ENCODE data around the gene LMTK2. TPM values are rescaled to one million over a fixed set of nuclear protein-coding genes. Genes with fewer than 3 reads are reported as not detected.

The LMTK2 gene
- total RNA-seq, 1 experiment from 2014 or later = 37.1 TPM

GRCh38 chr7:98194186-98194585, 87.5 kb downstream of the LMTK2 start:
- Histone ChIP-seq H3K27me3 (ENCODE audit: insufficient read depth, low read depth) (no peaks in the 10 kb centered on the region), H3K4me2 (no peak overlapping the region), H3K36me3 (ENCODE audit: low read depth) (peaks cover 13% of the 10 kb centered on the region; the same call in 1 of the 2 replicates), H4K20me1 (ENCODE audit: insufficient read depth) (peaks cover 15% of the 10 kb centered on the region), H3K9me3 (ENCODE audit: insufficient read depth, low read depth) (no peaks in the 10 kb centered on the region), H3K4me1 (replicated peaks; ENCODE audit: insufficient read depth) (no peaks in the 10 kb centered on the region), H3K9me2 (ENCODE audit: insufficient read depth) (no peaks in the 10 kb centered on the region), H3K4me3 (no peak overlapping the region), H3K79me2 (ENCODE audit: low read depth) (peaks cover 10% of the 10 kb centered on the region; the same call in 1 of the 2 replicates), H3F3A (ENCODE audit: insufficient read depth, low read depth) (peaks cover 3% of the 10 kb centered on the region; the same call in 1 of the 2 replicates), H3K27ac (no peak overlapping the region), H2AFZ (no peak overlapping the region)
- BruUV-seq (replicated peaks) = no TSS peak
- intact Hi-C loops (cut with micrococcal nuclease; ENCODE audit: unreplicated experiment) = no loop called here
- no peak for TF ChIP-seq EZH2 (IDR thresholded peaks at IDR 0.05; ENCODE audit: low read depth)
- TF ChIP-seq, protein P1, sequence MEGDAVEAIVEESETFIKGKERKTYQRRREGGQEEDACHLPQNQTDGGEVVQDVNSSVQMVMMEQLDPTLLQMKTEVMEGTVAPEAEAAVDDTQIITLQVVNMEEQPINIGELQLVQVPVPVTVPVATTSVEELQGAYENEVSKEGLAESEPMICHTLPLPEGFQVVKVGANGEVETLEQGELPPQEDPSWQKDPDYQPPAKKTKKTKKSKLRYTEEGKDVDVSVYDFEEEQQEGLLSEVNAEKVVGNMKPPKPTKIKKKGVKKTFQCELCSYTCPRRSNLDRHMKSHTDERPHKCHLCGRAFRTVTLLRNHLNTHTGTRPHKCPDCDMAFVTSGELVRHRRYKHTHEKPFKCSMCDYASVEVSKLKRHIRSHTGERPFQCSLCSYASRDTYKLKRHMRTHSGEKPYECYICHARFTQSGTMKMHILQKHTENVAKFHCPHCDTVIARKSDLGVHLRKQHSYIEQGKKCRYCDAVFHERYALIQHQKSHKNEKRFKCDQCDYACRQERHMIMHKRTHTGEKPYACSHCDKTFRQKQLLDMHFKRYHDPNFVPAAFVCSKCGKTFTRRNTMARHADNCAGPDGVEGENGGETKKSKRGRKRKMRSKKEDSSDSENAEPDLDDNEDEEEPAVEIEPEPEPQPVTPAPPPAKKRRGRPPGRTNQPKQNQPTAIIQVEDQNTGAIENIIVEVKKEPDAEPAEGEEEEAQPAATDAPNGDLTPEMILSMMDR (conservative IDR thresholded peaks at IDR 0.05) = no peak
- ChIA-PET POLR2A (ENCODE audit: unreplicated experiment) (no interaction called here), CTCF (no interaction called here)
- DNase-seq = no peak

GRCh38 chr7:98194672-98195457, 88.2 kb downstream of the LMTK2 start:
- Histone ChIP-seq H2AFZ (no peak overlapping the region), H3K4me3 (no peak overlapping the region), H3K4me1 (replicated peaks; ENCODE audit: insufficient read depth) (no peaks in the 10 kb centered on the region), H3K27me3 (ENCODE audit: insufficient read depth, low read depth) (no peaks in the 10 kb centered on the region), H3K79me2 (ENCODE audit: low read depth) (peaks cover 11% of the 10 kb centered on the region; the same call in 1 of the 2 replicates), H3K9me3 (ENCODE audit: insufficient read depth, low read depth) (no peaks in the 10 kb centered on the region), H4K20me1 (ENCODE audit: insufficient read depth) (peaks cover 15% of the 10 kb centered on the region), H3F3A (ENCODE audit: insufficient read depth, low read depth) (peaks cover 6% of the 10 kb centered on the region; the same call in 1 of the 2 replicates), H3K27ac (no peak overlapping the region), H3K36me3 (ENCODE audit: low read depth) (peaks cover 13% of the 10 kb centered on the region; the same call in 1 of the 2 replicates), H3K4me2 (no peak overlapping the region), H3K9me2 (ENCODE audit: insufficient read depth) (no peaks in the 10 kb centered on the region)
- DNase-seq = no peak
- CTCF ChIA-PET = no interaction called here
- POLR2A ChIA-PET (ENCODE audit: unreplicated experiment) = no interaction called here
- TF ChIP-seq, protein P1 (conservative IDR thresholded peaks at IDR 0.05) = no peak
- no peak for TF ChIP-seq EZH2 (IDR thresholded peaks at IDR 0.05; ENCODE audit: low read depth)
- no TSS peak for BruUV-seq (replicated peaks)
- intact Hi-C loops (cut with micrococcal nuclease; ENCODE audit: unreplicated experiment) = no loop called here

- peaks cover 24% of the 10 kb centered on the region for H4K20me1 ChIP-seq (ENCODE audit: insufficient read depth)
- no peak overlapping the region for H2AFZ ChIP-seq
- peaks cover 6% of the 10 kb centered on the region; the same call in 1 of the 2 replicates for H3F3A ChIP-seq (ENCODE audit: insufficient read depth, low read depth)
- no peak overlapping the region for H3K27ac ChIP-seq
- BruUV-seq (replicated peaks) = no TSS peak
- no peak overlapping the region for H3K4me3 ChIP-seq
- H3K4me2 ChIP-seq = no peak overlapping the region
- CTCF ChIA-PET = no interaction called here
- H3K36me3 ChIP-seq (ENCODE audit: low read depth) = peaks cover 15% of the 10 kb centered on the region; the same call in 1 of the 2 replicates
- intact Hi-C loops (cut with micrococcal nuclease; ENCODE audit: unreplicated experiment) = no loop called here
- no peaks in the 10 kb centered on the region for H3K4me1 ChIP-seq (replicated peaks; ENCODE audit: insufficient read depth)
- H3K27me3 ChIP-seq (ENCODE audit: insufficient read depth, low read depth) = no peaks in the 10 kb centered on the region
- no peaks in the 10 kb centered on the region for H3K9me3 ChIP-seq (ENCODE audit: insufficient read depth, low read depth)
- DNase-seq = no peak
- TF ChIP-seq, protein P1 (conservative IDR thresholded peaks at IDR 0.05) = no peak
- TF ChIP-seq EZH2 (IDR thresholded peaks at IDR 0.05; ENCODE audit: low read depth) = no peak
- peaks cover 19% of the 10 kb centered on the region for H3K79me2 ChIP-seq (ENCODE audit: low read depth)
- POLR2A ChIA-PET (ENCODE audit: unreplicated experiment) = interaction anchor here (0.6 kb wide), 1 partner anchor 521 kb away, joined by 4 read pairs; no protein-coding TSS in a partner anchor
- H3K9me2 ChIP-seq (ENCODE audit: insufficient read depth) = no peaks in the 10 kb centered on the region
Measured at GRCh38 chr7:98196706-98197605, 90.3 kb downstream of the LMTK2 start.

Data from PC-9 (cell line).